ENCODE results near the gene PTPRO.

The PTPRO gene

GRCh38 chr12:15575671-15576541 is 253.6 kb downstream of the PTPRO start:
- no peak overlapping the region for H3K4me3 ChIP-seq (ENCODE audit: low read depth, low read length)
- no peak for TF ChIP-seq CTCF (IDR thresholded peaks at IDR 0.05; ENCODE audit: borderline replicate concordance, insufficient read depth, low read depth, low read length)

GRCh38 chr12:15580431-15580830 is 258.1 kb downstream of the PTPRO start:
- TF ChIP-seq CTCF (IDR thresholded peaks at IDR 0.05; ENCODE audit: borderline replicate concordance, insufficient read depth, low read depth, low read length), result no peak
- H3K4me3 ChIP-seq (ENCODE audit: low read depth, low read length), result no peak overlapping the region

- no peak overlapping the region for H3K4me3 ChIP-seq (ENCODE audit: low read depth, low read length)
Observed at GRCh38 chr12:15581006-15581405, 258.7 kb downstream of the PTPRO start.

GRCh38 chr12:15583804-15584203 is 261.5 kb downstream of the PTPRO start:
- no peak for TF ChIP-seq CTCF (IDR thresholded peaks at IDR 0.05; ENCODE audit: borderline replicate concordance, insufficient read depth, low read depth, low read length)

More at GRCh38 chr12:15581006-15581405, 258.7 kb downstream of the PTPRO start:
- TF ChIP-seq CTCF (IDR thresholded peaks at IDR 0.05; ENCODE audit: borderline replicate concordance, insufficient read depth, low read depth, low read length), result no peak

GRCh38 chr12:15584366-15585041 is 262.2 kb downstream of the PTPRO start:
- TF ChIP-seq CTCF (IDR thresholded peaks at IDR 0.05; ENCODE audit: borderline replicate concordance, insufficient read depth, low read depth, low read length), result peak; percentile 38; the same call in 1 of the 2 replicates
- H3K4me3 ChIP-seq (ENCODE audit: low read depth, low read length), result no peak overlapping the region

More at GRCh38 chr12:15583804-15584203, 261.5 kb downstream of the PTPRO start:
- no peak overlapping the region for H3K4me3 ChIP-seq (ENCODE audit: low read depth, low read length)

GRCh38 chr12:15589328-15590032 is 267.2 kb downstream of the PTPRO start:
- no peak overlapping the region for H3K4me3 ChIP-seq (ENCODE audit: low read depth, low read length)
- no peak for TF ChIP-seq CTCF (IDR thresholded peaks at IDR 0.05; ENCODE audit: borderline replicate concordance, insufficient read depth, low read depth, low read length)
